ENCODE results near the gene ARID3A.

- TF ChIP-seq CTCF (conservative IDR thresholded peaks at IDR 0.05) (no peak), ZFX (IDR thresholded peaks at IDR 0.05) (no peak)
Measured at GRCh38 chr19:1013218-1013617, 87.4 kb downstream of the ARID3A start.
